GM21619 (cell line): ENCODE data around the gene ERCC1.
A peak's percentile ranks its signal among the peaks of the same experiment; 100 is the strongest.

ENCODE experiments used
- ATAC-seq: cut with Tn5 transposase; IDR thresholded peaks from one replicate; pipeline ENCODE4 v1.9.1; 2021; ENCODE audit not compliant: unreplicated experiment

ERCC1 gene

DNA sequence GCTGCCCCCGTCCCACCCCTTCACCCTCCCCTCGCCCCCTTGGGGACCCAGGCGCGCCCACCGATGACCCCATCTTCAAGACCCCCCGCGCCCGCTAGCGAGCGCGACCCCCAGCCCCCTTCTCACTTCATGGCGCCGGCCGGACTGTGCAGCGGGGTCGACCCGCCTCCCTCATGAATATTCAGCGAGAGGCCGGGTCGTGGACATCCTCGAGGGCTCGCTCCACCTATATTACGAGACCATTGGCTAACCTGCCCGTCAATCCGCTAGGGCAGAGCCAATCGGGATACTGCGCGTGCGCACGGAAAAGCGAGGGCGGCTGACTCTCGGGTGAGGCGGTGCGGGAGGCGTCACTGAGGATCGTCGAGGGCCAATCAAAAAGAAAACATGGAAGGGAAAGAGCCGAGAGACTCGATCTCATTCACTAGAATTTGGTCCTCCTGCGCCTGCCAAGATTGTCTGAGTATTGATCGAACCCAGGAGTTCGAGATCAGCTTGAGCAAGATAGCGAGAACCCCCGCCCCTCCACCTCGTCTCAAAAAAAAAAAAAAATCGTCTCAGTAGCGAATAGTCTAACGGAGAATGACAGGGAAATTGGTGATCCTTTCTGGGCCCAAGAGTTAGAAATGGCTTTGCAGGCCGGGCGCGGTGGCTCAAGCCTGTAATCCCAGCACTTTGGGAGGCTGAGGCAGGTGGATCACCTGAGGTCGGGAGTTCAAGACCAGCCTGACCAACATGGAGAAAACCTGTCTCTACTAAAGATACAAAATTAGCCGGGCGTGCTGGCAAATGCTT is 53.1 kb downstream of the ERCC1 start, which contains the start of gene ERCC2:
TSS of gene ERCC2 (minus strand) at position 164 of the 795 bp plus-strand sequence. CDS start at position 131, 33 bp downstream.
- ATAC-seq, result peak; percentile 90

GRCh38 chr19:45368737-45369340 is 54.9 kb downstream of the ERCC1 start:
- ATAC-seq, result no peak

DNA sequence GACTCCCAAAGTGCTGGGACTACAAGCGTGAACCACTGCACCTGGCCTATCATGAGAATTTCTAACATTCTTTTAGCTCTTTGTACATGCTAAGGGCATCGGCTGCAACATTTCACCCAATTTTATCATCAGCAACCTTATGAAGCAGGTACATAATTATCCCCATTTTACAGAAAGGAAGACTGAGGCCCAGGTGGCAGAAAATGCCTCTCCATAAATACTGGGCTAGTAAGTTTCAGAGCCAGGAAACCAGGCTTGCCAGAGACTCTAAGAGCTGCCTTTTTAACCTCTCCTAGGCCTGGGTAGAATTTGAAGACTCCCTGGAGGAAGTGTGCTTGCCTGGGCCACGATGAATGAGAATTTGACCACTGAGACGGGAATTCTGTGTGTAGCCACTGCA is 55.6 kb downstream of the ERCC1 start:
- no peak for ATAC-seq

- ATAC-seq, result no peak
Observed at GRCh38 chr19:45364696-45365095, 59.0 kb downstream of the ERCC1 start.

GRCh38 chr19:45363861-45364459 is 59.8 kb downstream of the ERCC1 start:
- no peak for ATAC-seq

GRCh38 chr19:45362291-45362690 is 61.4 kb downstream of the ERCC1 start:
- no peak for ATAC-seq

DNA sequence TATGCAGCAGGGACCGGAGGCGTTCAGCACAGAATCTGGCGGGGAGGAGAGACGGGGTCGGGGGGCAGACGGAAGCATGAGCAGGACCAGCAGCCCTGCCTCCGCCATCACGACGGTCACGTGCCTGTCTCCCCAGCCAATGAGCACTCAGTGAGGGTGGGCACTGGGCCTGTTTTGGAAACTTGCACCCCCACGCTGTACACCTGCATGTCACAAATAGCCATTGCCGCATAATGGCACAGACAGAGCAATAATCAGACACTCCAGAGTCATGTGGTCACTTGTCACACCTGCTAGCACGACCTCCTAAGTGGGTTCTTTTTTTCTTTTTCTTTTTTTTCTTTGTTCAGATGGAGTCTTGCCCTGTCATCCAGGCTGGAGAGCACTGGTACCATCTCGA is 62.1 kb downstream of the ERCC1 start:
- no peak for ATAC-seq

- no peak for ATAC-seq
Observed at GRCh38 chr19:45358213-45358792, 65.4 kb downstream of the ERCC1 start.

GRCh38 chr19:45357445-45357783 is 66.3 kb downstream of the ERCC1 start:
- no peak for ATAC-seq
